Measurements from ENCODE around the gene EIF4E2. TPM values are rescaled to one million over a fixed set of nuclear protein-coding genes. Genes with fewer than 3 reads are reported as not detected.
A peak's percentile ranks its signal among the peaks of the same experiment; 100 is the strongest.
"Not testable (repeated sequence)": the region's sequence is repeated elsewhere in the genome, so short reads cannot be mapped to it uniquely, and the experiment has no call there.

Gene EIF4E2
- total and polyA plus RNA-seq, 2 experiments from 2014 or later: 53.2 to 85.5 TPM

DNA sequence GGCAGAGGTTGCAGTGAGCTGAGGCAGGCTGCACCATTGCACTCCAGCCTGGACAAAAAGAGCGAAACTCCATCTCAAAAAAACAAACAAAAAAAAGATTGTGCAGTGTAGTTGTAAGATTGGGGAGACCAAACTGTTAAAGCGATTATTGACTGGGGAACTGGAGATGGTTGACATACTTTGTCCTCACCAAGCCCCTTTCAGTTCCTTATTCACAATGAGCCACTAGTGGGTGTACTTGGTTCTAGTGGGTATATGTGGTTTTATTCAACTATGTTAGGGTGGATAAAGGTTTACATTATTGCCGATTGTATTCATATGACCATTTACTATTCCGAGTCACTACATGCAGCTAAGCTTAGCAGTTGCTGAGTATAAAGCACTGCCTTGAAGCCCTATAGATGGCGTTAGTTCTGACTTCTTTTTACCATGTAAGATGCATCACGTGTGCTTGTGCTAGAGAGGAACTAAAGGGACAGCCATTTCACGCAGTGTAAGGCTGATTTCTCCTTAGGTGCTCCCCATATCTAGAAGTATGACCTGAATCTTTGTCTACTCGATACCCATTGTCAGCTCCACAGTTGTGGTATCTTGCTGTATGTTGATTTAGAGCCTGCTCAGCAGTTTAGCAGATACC, 12.1 kb downstream of the EIF4E2 start:
- Histone ChIP-seq H3K4me1 (ENCODE audit: low read depth) (no peaks in the 10 kb centered on the region), H3K4me3 (no peak overlapping the region), H3K36me3 (peaks cover 50% of the 10 kb centered on the region), H3K27me3 (no peaks in the 10 kb centered on the region), H3K9me3 (ENCODE audit: low read depth) (no peaks in the 10 kb centered on the region), H3K27ac (no peak overlapping the region)
- TF ChIP-seq, protein P1, sequence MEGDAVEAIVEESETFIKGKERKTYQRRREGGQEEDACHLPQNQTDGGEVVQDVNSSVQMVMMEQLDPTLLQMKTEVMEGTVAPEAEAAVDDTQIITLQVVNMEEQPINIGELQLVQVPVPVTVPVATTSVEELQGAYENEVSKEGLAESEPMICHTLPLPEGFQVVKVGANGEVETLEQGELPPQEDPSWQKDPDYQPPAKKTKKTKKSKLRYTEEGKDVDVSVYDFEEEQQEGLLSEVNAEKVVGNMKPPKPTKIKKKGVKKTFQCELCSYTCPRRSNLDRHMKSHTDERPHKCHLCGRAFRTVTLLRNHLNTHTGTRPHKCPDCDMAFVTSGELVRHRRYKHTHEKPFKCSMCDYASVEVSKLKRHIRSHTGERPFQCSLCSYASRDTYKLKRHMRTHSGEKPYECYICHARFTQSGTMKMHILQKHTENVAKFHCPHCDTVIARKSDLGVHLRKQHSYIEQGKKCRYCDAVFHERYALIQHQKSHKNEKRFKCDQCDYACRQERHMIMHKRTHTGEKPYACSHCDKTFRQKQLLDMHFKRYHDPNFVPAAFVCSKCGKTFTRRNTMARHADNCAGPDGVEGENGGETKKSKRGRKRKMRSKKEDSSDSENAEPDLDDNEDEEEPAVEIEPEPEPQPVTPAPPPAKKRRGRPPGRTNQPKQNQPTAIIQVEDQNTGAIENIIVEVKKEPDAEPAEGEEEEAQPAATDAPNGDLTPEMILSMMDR (IDR thresholded peaks at IDR 0.05; ENCODE audit: low read depth, low read length): no peak
- no peak for DNase-seq (ENCODE audit: low read depth in 1 of 2, low spot score in 1 of 2)

DNA sequence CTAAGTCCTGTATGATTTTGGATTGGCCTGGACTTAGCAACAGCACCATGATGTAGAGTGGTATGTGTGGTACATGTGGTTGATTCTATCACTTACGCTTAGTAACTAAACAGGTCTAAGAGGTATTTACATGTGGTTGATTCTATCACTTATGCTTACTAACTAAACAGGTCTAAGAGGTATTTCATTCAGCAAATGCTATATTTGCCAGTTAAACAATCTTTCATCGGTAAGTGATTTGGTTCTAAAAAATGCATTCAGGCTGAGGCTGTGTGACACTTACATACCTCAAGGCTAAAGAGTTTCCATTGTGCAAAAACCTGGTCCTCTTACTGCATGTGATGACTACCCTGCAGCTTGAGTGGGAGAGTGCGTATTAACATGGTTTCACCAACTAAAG, 13.1 kb downstream of the EIF4E2 start:
- no peaks in the 10 kb centered on the region for H3K4me1 ChIP-seq (ENCODE audit: low read depth)
- no peak overlapping the region for H3K27ac ChIP-seq
- H3K9me3 ChIP-seq (ENCODE audit: low read depth): no peaks in the 10 kb centered on the region
- DNase-seq (ENCODE audit: low read depth in 1 of 2, low spot score in 1 of 2): no peak
- TF ChIP-seq, protein P1 (IDR thresholded peaks at IDR 0.05; ENCODE audit: low read depth, low read length): no peak
- H3K4me3 ChIP-seq: no peak overlapping the region
- peaks cover 51% of the 10 kb centered on the region for H3K36me3 ChIP-seq
- no peaks in the 10 kb centered on the region for H3K27me3 ChIP-seq

DNA sequence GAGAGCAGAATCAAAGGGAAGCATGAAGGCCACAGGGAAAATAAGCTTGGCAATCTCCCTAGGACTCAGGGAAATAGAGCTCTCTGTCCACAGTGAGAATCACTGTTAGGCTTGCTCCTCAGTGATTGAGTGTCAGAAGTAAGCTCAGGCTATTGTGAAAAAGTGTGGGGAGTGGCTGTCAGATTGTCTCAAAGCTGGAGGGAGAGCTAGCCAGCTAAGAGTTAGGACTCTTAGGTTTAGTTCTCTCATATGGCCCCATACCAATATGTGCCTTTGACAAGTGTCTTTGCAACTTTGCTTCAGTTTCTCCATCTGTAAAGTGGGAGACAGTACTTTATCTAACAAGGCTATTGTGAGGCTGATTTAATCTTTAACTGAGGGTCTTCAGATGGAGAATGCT, 17.2 kb downstream of the EIF4E2 start:
- TF ChIP-seq, protein P1 (IDR thresholded peaks at IDR 0.05; ENCODE audit: low read depth, low read length): no peak
- Histone ChIP-seq H3K4me1 (ENCODE audit: low read depth) (no peaks in the 10 kb centered on the region), H3K36me3 (peaks cover 48% of the 10 kb centered on the region), H3K27me3 (no peaks in the 10 kb centered on the region), H3K4me3 (no peak overlapping the region), H3K27ac (no peak overlapping the region), H3K9me3 (ENCODE audit: low read depth) (no peaks in the 10 kb centered on the region)
- DNase-seq (ENCODE audit: low read depth in 1 of 2, low spot score in 1 of 2): no peak

DNA sequence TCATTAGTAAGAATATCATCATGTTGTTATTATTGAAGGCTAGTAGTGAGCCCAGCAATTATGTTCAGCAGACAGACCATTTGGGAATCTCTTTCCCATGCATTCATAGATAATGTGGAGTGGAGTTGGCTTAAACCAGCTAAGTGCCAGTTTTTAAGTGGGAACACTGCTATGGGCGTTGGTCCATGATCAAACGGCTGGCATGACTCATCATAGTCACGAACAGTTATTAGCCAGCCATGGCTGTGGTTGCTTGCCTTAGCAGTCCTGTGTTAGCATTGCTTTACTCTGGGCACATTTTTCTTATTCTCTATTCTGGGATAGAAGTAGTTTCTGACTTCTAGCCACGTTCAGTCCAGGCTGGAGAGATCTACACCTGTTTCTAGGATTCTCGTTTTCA, 17.7 kb downstream of the EIF4E2 start:
- peaks cover 48% of the 10 kb centered on the region for H3K36me3 ChIP-seq

DNA sequence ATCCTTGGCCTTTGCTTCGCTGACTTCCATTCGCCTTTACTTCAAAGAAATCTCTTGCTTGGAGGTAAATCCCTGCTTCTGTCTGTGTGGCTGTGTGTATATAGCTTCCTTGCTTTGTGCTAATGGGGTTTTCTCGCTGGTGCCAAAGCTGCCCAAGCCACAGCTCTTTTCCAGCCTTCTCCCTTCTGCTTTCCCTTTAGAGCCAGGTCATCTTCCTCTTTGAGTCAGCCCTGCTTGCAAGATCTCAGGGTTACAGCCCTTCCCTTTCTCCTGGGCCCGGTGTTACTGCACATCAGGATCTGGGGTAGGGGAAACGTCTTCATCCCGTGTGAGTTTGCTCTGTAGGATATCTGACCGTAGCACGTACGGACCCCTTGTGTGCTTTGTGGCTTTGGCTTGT, 19.1 kb downstream of the EIF4E2 start:
- TF ChIP-seq, protein P1 (IDR thresholded peaks at IDR 0.05; ENCODE audit: low read depth, low read length): no peak
- no peak for DNase-seq (ENCODE audit: low read depth in 1 of 2, low spot score in 1 of 2)
- Histone ChIP-seq H3K4me1 (ENCODE audit: low read depth) (no peaks in the 10 kb centered on the region), H3K9me3 (ENCODE audit: low read depth) (no peaks in the 10 kb centered on the region), H3K36me3 (peaks cover 52% of the 10 kb centered on the region), H3K27me3 (no peaks in the 10 kb centered on the region), H3K27ac (no peak overlapping the region), H3K4me3 (no peak overlapping the region)

More for the DNA sequence above, 17.7 kb downstream of the EIF4E2 start:
- Histone ChIP-seq H3K4me1 (ENCODE audit: low read depth) (no peaks in the 10 kb centered on the region), H3K4me3 (no peak overlapping the region), H3K27ac (no peak overlapping the region), H3K27me3 (no peaks in the 10 kb centered on the region), H3K9me3 (ENCODE audit: low read depth) (no peaks in the 10 kb centered on the region)
- peak in 1 of 2 donors; percentile 38 for DNase-seq (ENCODE audit: low read depth in 1 of 2, low spot score in 1 of 2)
- TF ChIP-seq, protein P1 (IDR thresholded peaks at IDR 0.05; ENCODE audit: low read depth, low read length): no peak

DNA sequence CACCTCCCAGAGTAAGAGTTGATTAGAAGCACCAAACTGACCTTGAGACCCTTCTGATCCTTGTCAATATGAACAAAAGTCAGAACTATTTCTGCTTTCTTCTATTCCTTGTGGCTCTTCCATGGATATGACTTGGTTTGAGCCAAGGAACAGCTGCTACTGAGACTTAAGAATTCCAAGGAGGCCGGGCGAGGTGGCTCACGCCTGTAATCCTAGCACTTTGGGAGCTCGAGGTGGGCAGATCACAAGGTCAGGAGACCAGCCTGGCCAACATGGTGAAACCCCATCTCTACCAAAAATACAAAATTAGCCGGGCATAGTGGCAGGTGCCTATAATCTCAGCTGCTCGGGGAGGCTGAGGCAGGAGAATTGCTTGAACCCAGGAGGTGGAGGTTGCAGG, 20.0 kb downstream of the EIF4E2 start:
- not testable (repeated sequence) for H3K4me3 ChIP-seq; H3K27ac ChIP-seq; H3K9me3 ChIP-seq (ENCODE audit: low read depth); DNase-seq (ENCODE audit: low read depth in 1 of 2, low spot score in 1 of 2); H3K27me3 ChIP-seq; H3K4me1 ChIP-seq (ENCODE audit: low read depth)
- H3K36me3 ChIP-seq: peaks cover 51% of the 10 kb centered on the region

Data from cardiac muscle cell (in vitro differentiated cells and primary cell).